Measurements from ENCODE around the gene SLC28A1.

- TF ChIP-seq CTCF (IDR thresholded peaks at IDR 0.05) (no peak), EZH2 (IDR thresholded peaks at IDR 0.05; ENCODE audit: borderline replicate concordance, insufficient read depth, low read depth, low read length, poor library complexity, severe bottlenecking) (no peak)
Observed at GRCh38 chr15:84905016-84905916, 20.8 kb downstream of the SLC28A1 start.

All from B cell (primary cell).